Activated CD4-positive, alpha-beta T cell treated with anti-CD3 and anti-CD28 coated beads, Interleukin-2, amount 10 ng/mL, durations not matched to agents 24 days and 14 days (primary cell): Measurements from ENCODE around the gene SSB. TPM values are rescaled to one million over a fixed set of nuclear protein-coding genes. Genes with fewer than 3 reads are reported as not detected.
"Not testable (repeated sequence)": the region's sequence is repeated elsewhere in the genome, so short reads cannot be mapped to it uniquely, and the experiment has no call there.

Experiments used
- DNase-seq: peaks from one replicate; pipeline ENCODE4 v3.0.0; 2022
- H3K27ac Mint-ChIP-seq: one replicate; pipeline ENCODE4 v1.8.0; 2022; ENCODE audit warnings: mild to moderate bottlenecking, mixed read lengths
- H3K27me3 Mint-ChIP-seq: one replicate; pipeline ENCODE4 v1.8.0; 2022; ENCODE audit warnings: mixed read lengths
- H3K36me3 Mint-ChIP-seq: one replicate; pipeline ENCODE4 v1.8.0; 2022; ENCODE audit warnings: low read depth, mild to moderate bottlenecking, mixed read lengths
- H3K4me1 Mint-ChIP-seq: one replicate; pipeline ENCODE4 v1.8.0; 2021; ENCODE audit warnings: mixed read lengths
- H3K4me3 Mint-ChIP-seq: one replicate; pipeline ENCODE4 v1.8.0; 2022; ENCODE audit warnings: mild to moderate bottlenecking, moderate library complexity, mixed read lengths
- H3K9me3 Mint-ChIP-seq: one replicate; pipeline ENCODE4 v1.8.0; 2021; ENCODE audit warnings: mixed read lengths
- intact Hi-C: fragments of 100-400 bp; cut with micrococcal nuclease; formaldehyde crosslinking; loops from one replicate; pipeline ENCODE4 v1.15.1; 2023
- total RNA-seq: library from RNA; stranded (reverse); gene quantifications from 2 replicates; pipeline ENCODE4 v1.2.3, GENCODE V29; 2022

The SSB gene
- total RNA-seq = 113 TPM in 2 replicates

- H3K27me3 Mint-ChIP-seq = peaks cover 8% of the 10 kb centered on the region
- peak within 1 kb of the TSS; percentile 96 for H3K27ac Mint-ChIP-seq
- peak; percentile 97 for DNase-seq
- H3K4me1 Mint-ChIP-seq = peaks cover 20% of the 10 kb centered on the region
- intact Hi-C loops = loop anchor here (1.0 to 2.0 kb wide), 3 partner anchors 28 to 215 kb away; partner anchors contain the start of genes CFAP210, PHOSPHO2, PPIG and UBR3
- peaks cover 18% of the 10 kb centered on the region for H3K36me3 Mint-ChIP-seq
- peak within 1 kb of the TSS; percentile 96 for H3K4me3 Mint-ChIP-seq
- peaks cover 3% of the 10 kb centered on the region for H3K9me3 Mint-ChIP-seq
These were observed at the start of gene SSB for GRCh38 chr2:169798718-169799592. Gene SSB, plus strand, starts transcription at chr2:169798871. Its CDS starts 2,090 bp downstream, at chr2:169800961.

- intact Hi-C loops = no loop called here
These were observed 45.9 kb upstream of the SSB start for GRCh38 chr2:169752752-169753151.

GRCh38 chr2:169755083-169755870 lies 43.4 kb upstream of the SSB start:
- no peak for DNase-seq
- no peak overlapping the region for H3K27ac Mint-ChIP-seq
- no peaks in the 10 kb centered on the region for H3K9me3 Mint-ChIP-seq
- H3K27me3 Mint-ChIP-seq = peaks cover 3% of the 10 kb centered on the region
- no peak overlapping the region for H3K4me3 Mint-ChIP-seq
- no peaks in the 10 kb centered on the region for H3K4me1 Mint-ChIP-seq
- no peaks in the 10 kb centered on the region for H3K36me3 Mint-ChIP-seq
- intact Hi-C loops = no loop called here

More at GRCh38 chr2:169752752-169753151, 45.9 kb upstream of the SSB start:
- H3K4me1 Mint-ChIP-seq = no peaks in the 10 kb centered on the region
- no peak overlapping the region for H3K4me3 Mint-ChIP-seq
- DNase-seq = no peak
- H3K36me3 Mint-ChIP-seq = no peaks in the 10 kb centered on the region
- H3K27me3 Mint-ChIP-seq = peaks cover 3% of the 10 kb centered on the region
- no peaks in the 10 kb centered on the region for H3K9me3 Mint-ChIP-seq
- H3K27ac Mint-ChIP-seq = no peak overlapping the region

GRCh38 chr2:169756342-169756741 lies 42.3 kb upstream of the SSB start:
- intact Hi-C loops = no loop called here
- Mint-ChIP-seq H3K36me3 (no peaks in the 10 kb centered on the region), H3K9me3 (no peaks in the 10 kb centered on the region), H3K27ac (no peak overlapping the region), H3K27me3 (peaks cover 6% of the 10 kb centered on the region), H3K4me3 (no peak overlapping the region), H3K4me1 (peaks cover 3% of the 10 kb centered on the region)
- DNase-seq = no peak

- H3K27ac Mint-ChIP-seq = no peak overlapping the region
- no peaks in the 10 kb centered on the region for H3K36me3 Mint-ChIP-seq
- peaks cover 6% of the 10 kb centered on the region for H3K27me3 Mint-ChIP-seq
- no peak for DNase-seq
- peaks cover 7% of the 10 kb centered on the region for H3K4me1 Mint-ChIP-seq
- intact Hi-C loops = no loop called here
- no peak overlapping the region for H3K4me3 Mint-ChIP-seq
- H3K9me3 Mint-ChIP-seq = no peaks in the 10 kb centered on the region
These were observed 41.3 kb upstream of the SSB start for GRCh38 chr2:169757356-169757755.

- H3K27ac Mint-ChIP-seq = no peak overlapping the region
- H3K27me3 Mint-ChIP-seq = peaks cover 6% of the 10 kb centered on the region
- peaks cover 7% of the 10 kb centered on the region for H3K4me1 Mint-ChIP-seq
- intact Hi-C loops = no loop called here
- H3K36me3 Mint-ChIP-seq = no peaks in the 10 kb centered on the region
- no peak overlapping the region for H3K4me3 Mint-ChIP-seq
- no peaks in the 10 kb centered on the region for H3K9me3 Mint-ChIP-seq
- DNase-seq = no peak
These were observed 40.9 kb upstream of the SSB start for GRCh38 chr2:169757778-169758177.

GRCh38 chr2:169759987-169760386 lies 38.7 kb upstream of the SSB start:
- no peak overlapping the region for H3K4me3 Mint-ChIP-seq
- DNase-seq = no peak
- no peak overlapping the region for H3K27ac Mint-ChIP-seq
- no peaks in the 10 kb centered on the region for H3K9me3 Mint-ChIP-seq
- no peaks in the 10 kb centered on the region for H3K36me3 Mint-ChIP-seq
- peaks cover 7% of the 10 kb centered on the region for H3K4me1 Mint-ChIP-seq
- peaks cover 2% of the 10 kb centered on the region for H3K27me3 Mint-ChIP-seq
- intact Hi-C loops = no loop called here

GRCh38 chr2:169760798-169761197 lies 37.9 kb upstream of the SSB start:
- H3K4me3 Mint-ChIP-seq, DNase-seq, H3K4me1 Mint-ChIP-seq, intact Hi-C loops, H3K27ac Mint-ChIP-seq, H3K27me3 Mint-ChIP-seq, H3K9me3 Mint-ChIP-seq, H3K36me3 Mint-ChIP-seq: not testable (repeated sequence)

- intact Hi-C loops = no loop called here
- no peaks in the 10 kb centered on the region for H3K9me3 Mint-ChIP-seq
These were observed 37.3 kb upstream of the SSB start for GRCh38 chr2:169761251-169761969.

GRCh38 chr2:169761970-169762292 lies 36.7 kb upstream of the SSB start:
- Mint-ChIP-seq H3K4me1 (peaks cover 12% of the 10 kb centered on the region), H3K4me3 (no peak overlapping the region), H3K27me3 (peaks cover 5% of the 10 kb centered on the region), H3K9me3 (no peaks in the 10 kb centered on the region), H3K36me3 (no peaks in the 10 kb centered on the region), H3K27ac (no peak overlapping the region)
- intact Hi-C loops = no loop called here
- DNase-seq = no peak

More at GRCh38 chr2:169761251-169761969, 37.3 kb upstream of the SSB start:
- peaks cover 3% of the 10 kb centered on the region for H3K27me3 Mint-ChIP-seq
- no peaks in the 10 kb centered on the region for H3K36me3 Mint-ChIP-seq
- H3K4me1 Mint-ChIP-seq = peaks cover 7% of the 10 kb centered on the region
- H3K27ac Mint-ChIP-seq = no peak overlapping the region
- no peak for DNase-seq
- no peak overlapping the region for H3K4me3 Mint-ChIP-seq

- intact Hi-C loops = no loop called here
- Mint-ChIP-seq H3K36me3 (no peaks in the 10 kb centered on the region), H3K27me3 (peaks cover 16% of the 10 kb centered on the region), H3K9me3 (no peaks in the 10 kb centered on the region), H3K4me3 (no peak overlapping the region), H3K4me1 (peaks cover 18% of the 10 kb centered on the region), H3K27ac (no peak overlapping the region)
- DNase-seq = no peak
These were observed 33.1 kb upstream of the SSB start for GRCh38 chr2:169765523-169765922.

GRCh38 chr2:169767243-169767888 lies 31.3 kb upstream of the SSB start:
- H3K4me1 Mint-ChIP-seq = peaks cover 13% of the 10 kb centered on the region
- no peak overlapping the region for H3K27ac Mint-ChIP-seq
- intact Hi-C loops = no loop called here

GRCh38 chr2:169768262-169768995 lies 30.2 kb upstream of the SSB start:
- Mint-ChIP-seq H3K9me3 (no peaks in the 10 kb centered on the region), H3K4me1 (peaks cover 13% of the 10 kb centered on the region), H3K27me3 (peaks cover 17% of the 10 kb centered on the region), H3K36me3 (no peaks in the 10 kb centered on the region), H3K4me3 (peak overlapping the region; percentile 75), H3K27ac (no peak overlapping the region)
- intact Hi-C loops = loop anchor here (2.0 kb wide), 1 partner anchor 74 kb away; the partner anchor contains the start of genes CFAP210 and PHOSPHO2
- DNase-seq = peak; percentile 78

More at GRCh38 chr2:169767243-169767888, 31.3 kb upstream of the SSB start:
- H3K4me3 Mint-ChIP-seq = peak overlapping the region; percentile 40
- no peaks in the 10 kb centered on the region for H3K36me3 Mint-ChIP-seq
- H3K9me3 Mint-ChIP-seq = no peaks in the 10 kb centered on the region
- peaks cover 17% of the 10 kb centered on the region for H3K27me3 Mint-ChIP-seq
- peak; percentile 87 for DNase-seq
